SK-N-SH treated with all-trans-retinoic acid at 6 μM for 48 hours (cell line): ENCODE results near the gene AMDHD2.

Experiments
- ATAC-seq: fragments of 200-7000 bp; cut with Tn5 transposase; 3 replicates; pipeline ENCODE4 v1.9.1; 2020; ENCODE audit warnings: mild to moderate bottlenecking, moderate library complexity
- ARNTL ChIP-seq: fragments of 450-650 bp; formaldehyde crosslinking; IDR thresholded peaks from 2 replicates; pipeline ENCODE4 v1.5.0; 2020; ENCODE audit warnings: low read depth, mild to moderate bottlenecking, moderate library complexity, borderline replicate concordance
- BACH2 ChIP-seq: fragments of 250-450 bp; sonication (Bioruptor Pico); IDR thresholded peaks from 2 replicates; pipeline ENCODE4 v1.9.0; 2021; ENCODE audit warnings: mild to moderate bottlenecking, borderline replicate concordance
- ESRRG ChIP-seq: fragments of 250-450 bp; sonication (Bioruptor Pico); IDR thresholded peaks from 2 replicates; pipeline ENCODE4 v1.6.1; 2021; ENCODE audit warnings: mild to moderate bottlenecking
- GLIS3 ChIP-seq: fragments of 250-450 bp; sonication (Bioruptor Pico); IDR thresholded peaks from 2 replicates; pipeline ENCODE4 v1.5.0; 2020; ENCODE audit warnings: mild to moderate bottlenecking, moderate library complexity
- ISL1 ChIP-seq: fragments of 250-450 bp; sonication (Bioruptor Pico); IDR thresholded peaks from 2 replicates; pipeline ENCODE4 v2.1.2; 2022; ENCODE audit warnings: mild to moderate bottlenecking, moderate library complexity
- OSR1 ChIP-seq: fragments of 250-450 bp; sonication (Bioruptor Pico); IDR thresholded peaks from 2 replicates; pipeline ENCODE4 v1.8.0; 2022; ENCODE audit warnings: moderate library complexity, mild to moderate bottlenecking, inconsistent platforms
- PPARA ChIP-seq: fragments of 250-450 bp; sonication (Bioruptor Pico); IDR thresholded peaks from 2 replicates; pipeline ENCODE4 v1.5.0; 2020; ENCODE audit warnings: mild to moderate bottlenecking, borderline replicate concordance
- RARB ChIP-seq: fragments of 250-450 bp; sonication (Bioruptor Pico); IDR thresholded peaks from 2 replicates; pipeline ENCODE4 v1.8.0; 2021; ENCODE audit warnings: mild to moderate bottlenecking, moderate library complexity
- SNAI2 ChIP-seq: fragments of 250-450 bp; sonication (Bioruptor Pico); IDR thresholded peaks from 2 replicates; pipeline ENCODE4 v1.5.0; 2020; ENCODE audit warnings: mild to moderate bottlenecking, moderate library complexity
- TCF4 ChIP-seq: fragments of 250-450 bp; sonication (Bioruptor Pico); IDR thresholded peaks from 2 replicates; pipeline ENCODE4 v1.8.0; 2021; ENCODE audit warnings: mild to moderate bottlenecking, moderate library complexity, borderline replicate concordance
- TOX ChIP-seq: fragments of 250-450 bp; sonication (Bioruptor Pico); IDR thresholded peaks from 2 replicates; pipeline ENCODE4 v1.8.0; 2021; ENCODE audit warnings: mild to moderate bottlenecking, moderate library complexity, borderline replicate concordance
- ZC3H10 ChIP-seq: fragments of 250-450 bp; sonication (Bioruptor Pico); IDR thresholded peaks from 2 replicates; pipeline ENCODE4 v1.5.1; 2021; ENCODE audit warnings: mild to moderate bottlenecking, moderate library complexity
- ZFP3 ChIP-seq: fragments of 250-450 bp; sonication (Bioruptor Pico); IDR thresholded peaks from 2 replicates; pipeline ENCODE4 v1.5.0; 2020; ENCODE audit warnings: mild to moderate bottlenecking, moderate library complexity
- ZFP30 ChIP-seq: fragments of 450-650 bp; formaldehyde crosslinking; IDR thresholded peaks from 2 replicates; pipeline ENCODE4 v1.5.0; 2022; ENCODE audit warnings: mild to moderate bottlenecking, moderate library complexity
- ZNF565 ChIP-seq: fragments of 450-650 bp; formaldehyde crosslinking; conservative IDR thresholded peaks from 2 replicates; pipeline ENCODE4 v1.5.0; 2020; ENCODE audit warnings: low read depth, mild to moderate bottlenecking, moderate library complexity
- ZNF70 ChIP-seq: fragments of 450-650 bp; formaldehyde crosslinking; IDR thresholded peaks from 2 replicates; pipeline ENCODE4 v1.5.0; 2020; ENCODE audit warnings: mild to moderate bottlenecking, moderate library complexity
- ZNF8 ChIP-seq: fragments of 450-650 bp; formaldehyde crosslinking; IDR thresholded peaks from 2 replicates; pipeline ENCODE4 v1.5.0; 2020; ENCODE audit warnings: mild to moderate bottlenecking, moderate library complexity
- TF ChIP-seq, protein P1 (sequence below): fragments of 250-450 bp; sonication (Bioruptor Pico); IDR thresholded peaks from 2 replicates; pipeline ENCODE4 v1.8.0; 2021; ENCODE audit warnings: low read depth, mild to moderate bottlenecking, moderate library complexity, borderline replicate concordance
- TF ChIP-seq, protein P2 (sequence below): fragments of 250-450 bp; sonication (Bioruptor Pico); IDR thresholded peaks from 2 replicates; pipeline ENCODE4 v1.8.0; 2020; ENCODE audit warnings: mild to moderate bottlenecking, moderate library complexity, borderline replicate concordance
- TF ChIP-seq, protein P3 (sequence below): fragments of 250-450 bp; sonication (Bioruptor Pico); IDR thresholded peaks from 2 replicates; pipeline ENCODE4 v1.5.1; 2020; ENCODE audit warnings: low read depth, mild to moderate bottlenecking, moderate library complexity
- TF ChIP-seq, protein P4 (sequence below): fragments of 250-450 bp; sonication (Bioruptor Pico); IDR thresholded peaks from 2 replicates; pipeline ENCODE4 v1.5.1; 2021; ENCODE audit warnings: mild to moderate bottlenecking, moderate library complexity
- TF ChIP-seq, protein P5 (sequence below): fragments of 250-450 bp; sonication (Bioruptor Pico); IDR thresholded peaks from 2 replicates; pipeline ENCODE4 v1.5.0; 2020; ENCODE audit warnings: mild to moderate bottlenecking, moderate library complexity

AMDHD2 gene

DNA sequence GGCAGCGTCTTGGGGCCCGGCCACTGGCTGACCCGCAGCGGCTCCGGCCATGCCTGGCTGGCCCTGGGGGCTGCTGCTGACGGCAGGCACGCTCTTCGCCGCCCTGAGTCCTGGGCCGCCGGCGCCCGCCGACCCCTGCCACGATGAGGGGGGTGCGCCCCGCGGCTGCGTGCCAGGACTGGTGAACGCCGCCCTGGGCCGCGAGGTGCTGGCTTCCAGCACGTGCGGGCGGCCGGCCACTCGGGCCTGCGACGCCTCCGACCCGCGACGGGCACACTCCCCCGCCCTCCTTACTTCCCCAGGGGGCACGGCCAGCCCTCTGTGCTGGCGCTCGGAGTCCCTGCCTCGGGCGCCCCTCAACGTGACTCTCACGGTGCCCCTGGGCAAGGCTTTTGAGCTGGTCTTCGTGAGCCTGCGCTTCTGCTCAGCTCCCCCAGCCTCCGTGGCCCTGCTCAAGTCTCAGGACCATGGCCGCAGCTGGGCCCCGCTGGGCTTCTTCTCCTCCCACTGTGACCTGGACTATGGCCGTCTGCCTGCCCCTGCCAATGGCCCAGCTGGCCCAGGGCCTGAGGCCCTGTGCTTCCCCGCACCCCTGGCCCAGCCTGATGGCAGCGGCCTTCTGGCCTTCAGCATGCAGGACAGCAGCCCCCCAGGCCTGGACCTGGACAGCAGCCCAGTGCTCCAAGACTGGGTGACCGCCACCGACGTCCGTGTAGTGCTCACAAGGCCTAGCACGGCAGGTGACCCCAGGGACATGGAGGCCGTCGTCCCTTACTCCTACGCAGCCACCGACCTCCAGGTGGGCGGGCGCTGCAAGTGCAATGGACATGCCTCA is 48.3 kb upstream of the AMDHD2 start:
- ATAC-seq = no peak
- TF ChIP-seq TCF4 (CRISPR knock-in tag) = no peak
- no peak for TF ChIP-seq OSR1 (CRISPR knock-in tag)
- TF ChIP-seq, protein P1, sequence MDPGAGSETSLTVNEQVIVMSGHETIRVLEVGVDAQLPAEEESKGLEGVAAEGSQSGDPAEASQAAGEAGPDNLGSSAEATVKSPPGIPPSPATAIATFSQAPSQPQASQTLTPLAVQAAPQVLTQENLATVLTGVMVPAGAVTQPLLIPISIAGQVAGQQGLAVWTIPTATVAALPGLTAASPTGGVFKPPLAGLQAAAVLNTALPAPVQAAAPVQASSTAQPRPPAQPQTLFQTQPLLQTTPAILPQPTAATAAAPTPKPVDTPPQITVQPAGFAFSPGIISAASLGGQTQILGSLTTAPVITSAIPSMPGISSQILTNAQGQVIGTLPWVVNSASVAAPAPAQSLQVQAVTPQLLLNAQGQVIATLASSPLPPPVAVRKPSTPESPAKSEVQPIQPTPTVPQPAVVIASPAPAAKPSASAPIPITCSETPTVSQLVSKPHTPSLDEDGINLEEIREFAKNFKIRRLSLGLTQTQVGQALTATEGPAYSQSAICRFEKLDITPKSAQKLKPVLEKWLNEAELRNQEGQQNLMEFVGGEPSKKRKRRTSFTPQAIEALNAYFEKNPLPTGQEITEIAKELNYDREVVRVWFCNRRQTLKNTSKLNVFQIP (CRISPR knock-in tag) = no peak
- no peak for TF ChIP-seq ESRRG (CRISPR knock-in tag)
- TF ChIP-seq, protein P2, sequence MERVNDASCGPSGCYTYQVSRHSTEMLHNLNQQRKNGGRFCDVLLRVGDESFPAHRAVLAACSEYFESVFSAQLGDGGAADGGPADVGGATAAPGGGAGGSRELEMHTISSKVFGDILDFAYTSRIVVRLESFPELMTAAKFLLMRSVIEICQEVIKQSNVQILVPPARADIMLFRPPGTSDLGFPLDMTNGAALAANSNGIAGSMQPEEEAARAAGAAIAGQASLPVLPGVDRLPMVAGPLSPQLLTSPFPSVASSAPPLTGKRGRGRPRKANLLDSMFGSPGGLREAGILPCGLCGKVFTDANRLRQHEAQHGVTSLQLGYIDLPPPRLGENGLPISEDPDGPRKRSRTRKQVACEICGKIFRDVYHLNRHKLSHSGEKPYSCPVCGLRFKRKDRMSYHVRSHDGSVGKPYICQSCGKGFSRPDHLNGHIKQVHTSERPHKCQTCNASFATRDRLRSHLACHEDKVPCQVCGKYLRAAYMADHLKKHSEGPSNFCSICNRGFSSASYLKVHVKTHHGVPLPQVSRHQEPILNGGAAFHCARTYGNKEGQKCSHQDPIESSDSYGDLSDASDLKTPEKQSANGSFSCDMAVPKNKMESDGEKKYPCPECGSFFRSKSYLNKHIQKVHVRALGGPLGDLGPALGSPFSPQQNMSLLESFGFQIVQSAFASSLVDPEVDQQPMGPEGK = no peak
- no peak for TF ChIP-seq ZNF565
- no peak for TF ChIP-seq ISL1 (CRISPR knock-in tag)
- no peak for TF ChIP-seq ZNF70 (CRISPR knock-in tag)
- TF ChIP-seq ZFP3 (CRISPR knock-in tag) = no peak
- no peak for TF ChIP-seq PPARA (CRISPR knock-in tag)
- TF ChIP-seq ZFP30 (CRISPR knock-in tag) = no peak
- TF ChIP-seq TOX = no peak
- TF ChIP-seq, protein P3, sequence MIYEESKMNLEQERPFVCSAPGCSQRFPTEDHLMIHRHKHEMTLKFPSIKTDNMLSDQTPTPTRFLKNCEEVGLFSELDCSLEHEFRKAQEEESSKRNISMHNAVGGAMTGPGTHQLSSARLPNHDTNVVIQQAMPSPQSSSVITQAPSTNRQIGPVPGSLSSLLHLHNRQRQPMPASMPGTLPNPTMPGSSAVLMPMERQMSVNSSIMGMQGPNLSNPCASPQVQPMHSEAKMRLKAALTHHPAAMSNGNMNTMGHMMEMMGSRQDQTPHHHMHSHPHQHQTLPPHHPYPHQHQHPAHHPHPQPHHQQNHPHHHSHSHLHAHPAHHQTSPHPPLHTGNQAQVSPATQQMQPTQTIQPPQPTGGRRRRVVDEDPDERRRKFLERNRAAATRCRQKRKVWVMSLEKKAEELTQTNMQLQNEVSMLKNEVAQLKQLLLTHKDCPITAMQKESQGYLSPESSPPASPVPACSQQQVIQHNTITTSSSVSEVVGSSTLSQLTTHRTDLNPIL (CRISPR knock-in tag) = no peak
- no peak for TF ChIP-seq RARB (CRISPR knock-in tag)
- TF ChIP-seq ZC3H10 (CRISPR knock-in tag) = no peak
- TF ChIP-seq BACH2 = no peak
- TF ChIP-seq, protein P4, sequence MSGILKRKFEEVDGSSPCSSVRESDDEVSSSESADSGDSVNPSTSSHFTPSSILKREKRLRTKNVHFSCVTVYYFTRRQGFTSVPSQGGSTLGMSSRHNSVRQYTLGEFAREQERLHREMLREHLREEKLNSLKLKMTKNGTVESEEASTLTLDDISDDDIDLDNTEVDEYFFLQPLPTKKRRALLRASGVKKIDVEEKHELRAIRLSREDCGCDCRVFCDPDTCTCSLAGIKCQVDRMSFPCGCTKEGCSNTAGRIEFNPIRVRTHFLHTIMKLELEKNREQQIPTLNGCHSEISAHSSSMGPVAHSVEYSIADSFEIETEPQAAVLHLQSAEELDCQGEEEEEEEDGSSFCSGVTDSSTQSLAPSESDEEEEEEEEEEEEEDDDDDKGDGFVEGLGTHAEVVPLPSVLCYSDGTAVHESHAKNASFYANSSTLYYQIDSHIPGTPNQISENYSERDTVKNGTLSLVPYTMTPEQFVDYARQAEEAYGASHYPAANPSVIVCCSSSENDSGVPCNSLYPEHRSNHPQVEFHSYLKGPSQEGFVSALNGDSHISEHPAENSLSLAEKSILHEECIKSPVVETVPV (CRISPR knock-in tag) = no peak
- TF ChIP-seq ZNF8 (CRISPR knock-in tag) = no peak
- TF ChIP-seq GLIS3 (CRISPR knock-in tag) = no peak

DNA sequence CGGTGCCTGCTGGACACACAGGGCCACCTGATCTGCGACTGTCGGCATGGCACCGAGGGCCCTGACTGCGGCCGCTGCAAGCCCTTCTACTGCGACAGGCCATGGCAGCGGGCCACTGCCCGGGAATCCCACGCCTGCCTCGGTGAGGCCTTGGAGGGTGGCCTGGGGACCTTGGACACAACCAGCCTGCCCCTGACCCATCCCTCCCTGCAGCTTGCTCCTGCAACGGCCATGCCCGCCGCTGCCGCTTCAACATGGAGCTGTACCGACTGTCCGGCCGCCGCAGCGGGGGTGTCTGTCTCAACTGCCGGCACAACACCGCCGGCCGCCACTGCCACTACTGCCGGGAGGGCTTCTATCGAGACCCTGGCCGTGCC is 47.7 kb upstream of the AMDHD2 start:
- no peak for TF ChIP-seq ZFP30 (CRISPR knock-in tag)
- TF ChIP-seq, protein P2 = no peak
- TF ChIP-seq ARNTL (CRISPR knock-in tag) = no peak
- no peak for TF ChIP-seq TOX
- TF ChIP-seq ZFP3 (CRISPR knock-in tag) = no peak
- TF ChIP-seq GLIS3 (CRISPR knock-in tag) = no peak
- TF ChIP-seq, protein P5, sequence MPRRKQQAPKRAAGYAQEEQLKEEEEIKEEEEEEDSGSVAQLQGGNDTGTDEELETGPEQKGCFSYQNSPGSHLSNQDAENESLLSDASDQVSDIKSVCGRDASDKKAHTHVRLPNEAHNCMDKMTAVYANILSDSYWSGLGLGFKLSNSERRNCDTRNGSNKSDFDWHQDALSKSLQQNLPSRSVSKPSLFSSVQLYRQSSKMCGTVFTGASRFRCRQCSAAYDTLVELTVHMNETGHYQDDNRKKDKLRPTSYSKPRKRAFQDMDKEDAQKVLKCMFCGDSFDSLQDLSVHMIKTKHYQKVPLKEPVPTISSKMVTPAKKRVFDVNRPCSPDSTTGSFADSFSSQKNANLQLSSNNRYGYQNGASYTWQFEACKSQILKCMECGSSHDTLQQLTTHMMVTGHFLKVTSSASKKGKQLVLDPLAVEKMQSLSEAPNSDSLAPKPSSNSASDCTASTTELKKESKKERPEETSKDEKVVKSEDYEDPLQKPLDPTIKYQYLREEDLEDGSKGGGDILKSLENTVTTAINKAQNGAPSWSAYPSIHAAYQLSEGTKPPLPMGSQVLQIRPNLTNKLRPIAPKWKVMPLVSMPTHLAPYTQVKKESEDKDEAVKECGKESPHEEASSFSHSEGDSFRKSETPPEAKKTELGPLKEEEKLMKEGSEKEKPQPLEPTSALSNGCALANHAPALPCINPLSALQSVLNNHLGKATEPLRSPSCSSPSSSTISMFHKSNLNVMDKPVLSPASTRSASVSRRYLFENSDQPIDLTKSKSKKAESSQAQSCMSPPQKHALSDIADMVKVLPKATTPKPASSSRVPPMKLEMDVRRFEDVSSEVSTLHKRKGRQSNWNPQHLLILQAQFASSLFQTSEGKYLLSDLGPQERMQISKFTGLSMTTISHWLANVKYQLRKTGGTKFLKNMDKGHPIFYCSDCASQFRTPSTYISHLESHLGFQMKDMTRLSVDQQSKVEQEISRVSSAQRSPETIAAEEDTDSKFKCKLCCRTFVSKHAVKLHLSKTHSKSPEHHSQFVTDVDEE (CRISPR knock-in tag) = no peak
- TF ChIP-seq ZNF8 (CRISPR knock-in tag) = no peak
- no peak for TF ChIP-seq ZNF565
- no peak for TF ChIP-seq SNAI2 (CRISPR knock-in tag)
- no peak for TF ChIP-seq RARB (CRISPR knock-in tag)
- TF ChIP-seq ZC3H10 (CRISPR knock-in tag) = no peak
- TF ChIP-seq, protein P4 (CRISPR knock-in tag) = no peak
- TF ChIP-seq PPARA (CRISPR knock-in tag) = no peak
- TF ChIP-seq ZNF70 (CRISPR knock-in tag) = no peak
- TF ChIP-seq BACH2 = no peak
- TF ChIP-seq, protein P3 (CRISPR knock-in tag) = no peak
- no peak for TF ChIP-seq TCF4 (CRISPR knock-in tag)
- no peak for ATAC-seq
